ENCODE data around the gene ATP11A.

The ATP11A gene

DNA sequence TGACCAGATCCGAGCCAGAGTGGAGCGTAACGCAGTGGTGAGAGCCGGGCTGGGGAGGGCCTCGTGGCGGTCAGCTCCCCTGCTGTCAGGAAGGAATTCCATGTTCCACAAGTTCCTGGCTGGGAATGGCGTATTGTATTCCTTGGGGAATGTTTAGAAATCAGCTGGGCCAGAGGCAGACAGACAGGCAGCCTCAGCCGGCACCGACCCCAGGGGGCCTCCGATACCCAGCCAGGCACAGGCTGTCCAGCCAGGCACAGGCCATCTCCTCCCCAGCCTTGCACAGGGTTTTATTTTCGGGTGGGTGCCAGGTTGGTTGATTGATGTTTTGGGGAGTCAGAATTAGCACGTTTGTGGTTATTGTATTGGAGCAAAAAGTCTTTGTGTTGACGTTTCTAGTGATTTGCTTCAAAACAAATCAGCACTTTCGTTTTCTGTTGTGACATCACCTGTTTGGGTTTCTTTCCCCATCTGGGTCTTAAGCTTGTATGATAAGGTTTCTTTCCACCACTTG, 152.6 kb downstream of the ATP11A start:
- Histone ChIP-seq H3K27me3 (ENCODE audit: insufficient read depth, low read depth) (no peaks in the 10 kb centered on the region), H4K20me1 (ENCODE audit: insufficient read depth) (no peaks in the 10 kb centered on the region), H3K9ac (peak overlapping the region; percentile 32; the same call in 1 of the 2 replicates), H2AFZ (ENCODE audit: low read depth) (no peak overlapping the region), H3K4me3 (IDR thresholded peaks at IDR 0.05; ENCODE audit: insufficient read depth, low read depth, low read length) (no peak overlapping the region), H3K36me3 (ENCODE audit: insufficient read depth) (no peaks in the 10 kb centered on the region), H3K27ac (peak overlapping the region; percentile 43; the same call in 1 of the 2 replicates), H3K4me2 (peak overlapping the region; percentile 80), H3K79me2 (ENCODE audit: insufficient read depth, low read depth) (no peaks in the 10 kb centered on the region), H3K4me1 (ENCODE audit: low read depth, poor library complexity, severe bottlenecking) (peaks cover 14% of the 10 kb centered on the region)
- no peak for TF ChIP-seq CTCF (conservative IDR thresholded peaks at IDR 0.05; ENCODE audit: low read depth, low read length)

DNA sequence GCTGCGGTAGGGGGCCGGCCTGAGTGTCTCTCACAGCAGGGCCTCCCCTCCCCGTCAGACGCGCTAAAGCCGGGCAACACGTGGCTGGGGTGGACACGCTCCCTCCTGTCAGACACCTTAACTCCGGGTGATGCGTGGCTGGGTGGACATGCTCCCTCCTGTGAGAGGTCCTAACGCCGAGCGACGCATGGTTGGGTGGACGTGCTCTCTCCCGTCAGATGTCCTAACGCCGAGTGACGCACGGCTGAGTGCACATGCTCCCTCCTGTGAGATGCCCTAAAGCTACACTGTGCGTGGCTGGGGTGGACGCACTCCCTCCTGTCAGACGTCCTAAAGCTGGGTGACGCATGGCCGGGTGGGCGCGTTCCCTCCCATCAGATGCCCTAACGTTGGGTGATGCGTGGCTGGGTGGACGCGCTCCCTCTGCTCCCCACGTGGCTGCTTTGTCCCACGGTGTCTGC, 153.1 kb downstream of the ATP11A start:
- no peaks in the 10 kb centered on the region for H3K79me2 ChIP-seq (ENCODE audit: insufficient read depth, low read depth)
- H3K27ac ChIP-seq = no peak overlapping the region
- H3K4me1 ChIP-seq (ENCODE audit: low read depth, poor library complexity, severe bottlenecking) = peaks cover 20% of the 10 kb centered on the region
- no peak overlapping the region for H3K4me3 ChIP-seq (IDR thresholded peaks at IDR 0.05; ENCODE audit: insufficient read depth, low read depth, low read length)
- H3K4me2 ChIP-seq = no peak overlapping the region; the same call in 1 of the 2 replicates
- no peak overlapping the region for H2AFZ ChIP-seq (ENCODE audit: low read depth)
- no peaks in the 10 kb centered on the region for H4K20me1 ChIP-seq (ENCODE audit: insufficient read depth)
- no peak for TF ChIP-seq CTCF (conservative IDR thresholded peaks at IDR 0.05; ENCODE audit: low read depth, low read length)
- no peaks in the 10 kb centered on the region for H3K27me3 ChIP-seq (ENCODE audit: insufficient read depth, low read depth)
- H3K36me3 ChIP-seq (ENCODE audit: insufficient read depth) = no peaks in the 10 kb centered on the region
- H3K9ac ChIP-seq = no peak overlapping the region

DNA sequence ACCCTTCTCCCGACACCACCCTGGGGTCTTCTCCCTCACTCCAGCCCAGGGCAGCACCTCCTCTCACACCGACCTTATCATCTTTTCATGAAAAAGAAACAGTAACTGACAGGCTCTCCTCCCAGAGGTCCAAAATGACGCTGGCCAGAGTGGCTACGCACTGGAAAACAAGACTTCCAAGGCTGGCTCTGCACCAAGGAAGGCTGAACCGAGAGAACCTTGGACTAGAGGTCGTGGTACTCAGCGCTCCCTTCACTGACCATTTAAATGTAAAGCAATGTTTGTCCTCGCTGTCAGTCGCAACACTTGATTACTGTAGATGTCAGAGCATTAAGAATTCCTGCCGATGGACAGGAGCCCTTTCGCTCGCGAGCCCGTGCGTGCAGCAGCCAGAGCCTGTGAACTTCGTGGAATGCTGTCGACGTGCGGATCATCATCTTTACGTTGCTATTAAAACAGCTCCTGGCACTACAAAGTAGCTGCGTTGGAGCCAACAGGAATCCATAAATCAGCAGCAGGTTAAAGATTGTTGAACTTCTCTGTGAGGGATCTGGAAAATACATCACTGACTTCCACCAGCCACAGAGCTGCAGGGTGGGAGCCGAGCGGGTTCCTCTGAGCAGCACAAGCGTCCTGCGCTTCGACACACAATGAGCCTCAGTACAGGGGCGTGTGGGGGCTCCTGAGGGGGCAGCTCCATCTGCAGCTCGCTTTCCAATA, 153.7 kb downstream of the ATP11A start:
- Histone ChIP-seq H3K4me1 (ENCODE audit: low read depth, poor library complexity, severe bottlenecking) (peaks cover 26% of the 10 kb centered on the region), H3K27me3 (ENCODE audit: insufficient read depth, low read depth) (no peaks in the 10 kb centered on the region), H3K4me2 (no peak overlapping the region), H3K4me3 (IDR thresholded peaks at IDR 0.05; ENCODE audit: insufficient read depth, low read depth, low read length) (no peak overlapping the region), H3K79me2 (ENCODE audit: insufficient read depth, low read depth) (no peaks in the 10 kb centered on the region), H3K27ac (no peak overlapping the region), H2AFZ (ENCODE audit: low read depth) (no peak overlapping the region), H4K20me1 (ENCODE audit: insufficient read depth) (no peaks in the 10 kb centered on the region), H3K9ac (no peak overlapping the region), H3K36me3 (ENCODE audit: insufficient read depth) (no peaks in the 10 kb centered on the region)
- TF ChIP-seq CTCF (conservative IDR thresholded peaks at IDR 0.05; ENCODE audit: low read depth, low read length) = no peak

- Histone ChIP-seq H2AFZ (ENCODE audit: low read depth) (no peak overlapping the region), H3K4me1 (ENCODE audit: low read depth, poor library complexity, severe bottlenecking) (peaks cover 34% of the 10 kb centered on the region), H3K27ac (no peak overlapping the region), H3K27me3 (ENCODE audit: insufficient read depth, low read depth) (no peaks in the 10 kb centered on the region), H3K79me2 (ENCODE audit: insufficient read depth, low read depth) (no peaks in the 10 kb centered on the region), H4K20me1 (ENCODE audit: insufficient read depth) (no peaks in the 10 kb centered on the region), H3K9ac (no peak overlapping the region), H3K36me3 (ENCODE audit: insufficient read depth) (no peaks in the 10 kb centered on the region), H3K4me3 (IDR thresholded peaks at IDR 0.05; ENCODE audit: insufficient read depth, low read depth, low read length) (no peak overlapping the region), H3K4me2 (no peak overlapping the region)
- TF ChIP-seq CTCF (conservative IDR thresholded peaks at IDR 0.05; ENCODE audit: low read depth, low read length) = no peak
Observed at GRCh38 chr13:112844411-112844810, 154.6 kb downstream of the ATP11A start.
